ENCODE data around the gene DOK4.

DNA sequence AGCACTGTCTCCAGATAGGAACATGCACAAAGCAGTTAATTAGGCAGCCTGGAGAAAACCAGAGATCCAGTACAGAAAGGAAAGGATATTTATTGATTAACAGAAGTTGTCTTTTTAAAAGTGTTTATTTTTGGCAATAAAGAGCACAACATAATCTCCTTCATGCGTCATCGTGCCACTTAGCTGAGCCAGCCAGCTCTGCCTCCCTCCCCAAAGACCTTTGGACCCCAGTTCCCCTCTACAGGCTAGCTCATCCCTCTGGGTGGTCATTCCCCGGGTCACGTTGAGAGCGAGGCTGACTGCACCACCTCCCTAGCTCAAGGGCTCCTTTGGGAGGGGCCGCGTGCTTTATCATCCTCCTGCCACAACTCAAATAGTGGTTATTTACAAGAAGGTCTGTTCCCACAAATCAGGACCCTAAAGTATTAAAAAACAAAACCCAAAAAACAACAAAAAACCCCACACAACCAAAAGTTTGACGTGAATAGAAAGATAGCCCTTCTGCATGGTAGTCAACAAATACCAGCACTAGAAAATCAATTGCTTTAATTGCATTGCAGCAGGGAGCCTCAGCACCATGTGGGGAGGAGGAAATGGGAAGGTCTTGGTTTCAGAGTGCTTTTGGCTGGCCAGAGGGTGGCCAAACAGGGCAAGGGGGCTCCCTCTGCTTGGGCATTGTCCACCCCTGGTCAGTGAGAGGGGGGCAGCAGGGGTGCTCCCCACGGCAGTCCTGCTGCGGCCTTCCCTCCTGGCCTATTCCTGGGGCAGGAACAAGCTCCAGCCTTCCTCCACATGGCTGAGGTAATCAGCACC lies 14.2 kb downstream of the DOK4 start:
- TF ChIP-seq, protein P1, sequence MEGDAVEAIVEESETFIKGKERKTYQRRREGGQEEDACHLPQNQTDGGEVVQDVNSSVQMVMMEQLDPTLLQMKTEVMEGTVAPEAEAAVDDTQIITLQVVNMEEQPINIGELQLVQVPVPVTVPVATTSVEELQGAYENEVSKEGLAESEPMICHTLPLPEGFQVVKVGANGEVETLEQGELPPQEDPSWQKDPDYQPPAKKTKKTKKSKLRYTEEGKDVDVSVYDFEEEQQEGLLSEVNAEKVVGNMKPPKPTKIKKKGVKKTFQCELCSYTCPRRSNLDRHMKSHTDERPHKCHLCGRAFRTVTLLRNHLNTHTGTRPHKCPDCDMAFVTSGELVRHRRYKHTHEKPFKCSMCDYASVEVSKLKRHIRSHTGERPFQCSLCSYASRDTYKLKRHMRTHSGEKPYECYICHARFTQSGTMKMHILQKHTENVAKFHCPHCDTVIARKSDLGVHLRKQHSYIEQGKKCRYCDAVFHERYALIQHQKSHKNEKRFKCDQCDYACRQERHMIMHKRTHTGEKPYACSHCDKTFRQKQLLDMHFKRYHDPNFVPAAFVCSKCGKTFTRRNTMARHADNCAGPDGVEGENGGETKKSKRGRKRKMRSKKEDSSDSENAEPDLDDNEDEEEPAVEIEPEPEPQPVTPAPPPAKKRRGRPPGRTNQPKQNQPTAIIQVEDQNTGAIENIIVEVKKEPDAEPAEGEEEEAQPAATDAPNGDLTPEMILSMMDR (conservative IDR thresholded peaks at IDR 0.05 in 1 of 2, IDR thresholded peaks at IDR 0.05 in 1 of 2; ENCODE audit: extremely low read depth in 1 of 2, insufficient read depth in 1 of 2, low read depth in 1 of 2, low read length in 2 of 2), result no peak
- TF ChIP-seq EZH2 (IDR thresholded peaks at IDR 0.05; ENCODE audit: borderline replicate concordance, low read length), result no peak

Data from mammary epithelial cell (primary cell).